Measurements from ENCODE around the gene TMEM107.

The TMEM107 gene

GRCh38 chr17:8187517-8188262 is 11.5 kb upstream of the TMEM107 start:
- TF ChIP-seq ZFX (IDR thresholded peaks at IDR 0.05; ENCODE audit: borderline replicate concordance), result no peak
- no peak for TF ChIP-seq CTCF (IDR thresholded peaks at IDR 0.05)

DNA sequence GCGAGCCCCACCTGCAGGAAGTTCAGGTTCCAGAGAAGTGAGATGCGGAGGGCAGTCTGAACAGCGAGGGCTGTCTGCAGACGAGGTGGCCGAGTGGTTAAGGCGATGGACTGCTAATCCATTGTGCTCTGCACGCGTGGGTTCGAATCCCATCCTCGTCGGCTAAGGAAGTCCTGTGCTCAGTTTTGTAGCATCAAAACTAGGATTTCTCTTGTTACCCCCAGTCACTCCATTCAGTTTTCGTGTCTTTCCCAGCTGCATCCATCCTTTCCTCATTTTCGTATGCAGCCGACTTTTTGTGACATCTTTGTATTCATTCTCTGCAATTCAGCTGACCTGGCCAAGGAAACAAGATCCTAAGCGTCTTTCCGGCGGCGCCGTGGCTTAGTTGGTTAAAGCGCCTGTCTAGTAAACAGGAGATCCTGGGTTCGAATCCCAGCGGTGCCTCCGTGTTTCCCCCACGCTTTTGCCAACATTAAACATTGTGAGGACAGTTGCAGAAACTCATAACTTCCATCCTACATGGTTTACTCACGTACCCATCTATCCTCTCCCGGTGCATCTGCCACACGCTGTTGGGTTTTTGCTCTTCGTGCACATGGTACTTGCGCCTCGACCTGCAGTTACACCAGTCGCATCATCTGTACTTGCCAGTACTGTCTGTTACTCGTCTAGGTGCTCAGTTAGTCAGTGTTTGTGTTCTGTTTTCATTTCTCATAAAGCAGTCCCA is 10.8 kb upstream of the TMEM107 start:
- peak overlapping the region; percentile 96 for H3K27ac ChIP-seq
- TF ChIP-seq CTCF (IDR thresholded peaks at IDR 0.05) (peak; percentile 2), ZFX (IDR thresholded peaks at IDR 0.05; ENCODE audit: borderline replicate concordance) (no peak)

More at GRCh38 chr17:8187517-8188262, 11.5 kb upstream of the TMEM107 start:
- peak overlapping the region; percentile 96 for H3K27ac ChIP-seq

DNA sequence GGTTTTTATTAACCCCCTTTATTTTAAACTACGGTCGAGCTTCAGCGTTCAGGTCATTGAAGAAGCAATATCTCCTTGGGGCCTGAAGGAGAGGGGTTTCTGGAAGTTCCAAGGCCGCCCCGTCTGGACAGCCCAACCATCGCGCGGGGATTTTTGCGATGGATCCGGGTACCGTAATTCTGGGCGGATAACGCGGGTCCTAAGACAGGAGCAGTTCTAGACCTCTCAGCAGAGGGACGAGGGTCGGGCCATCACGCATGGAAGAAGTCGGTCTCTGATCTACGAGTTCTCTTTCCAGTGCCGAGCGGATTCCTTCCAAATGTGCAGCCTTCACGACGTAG is 10.2 kb upstream of the TMEM107 start:
- peak overlapping the region; percentile 96 for H3K27ac ChIP-seq
- TF ChIP-seq ZFX (IDR thresholded peaks at IDR 0.05; ENCODE audit: borderline replicate concordance), result no peak
- 0 out of 2 replicates have a peak, but pooled peaks have one; percentile 38 for TF ChIP-seq CTCF (IDR thresholded peaks at IDR 0.05)

GRCh38 chr17:8185582-8186445 is 9.6 kb upstream of the TMEM107 start:
- H3K27ac ChIP-seq, result peak overlapping the region; percentile 96
- TF ChIP-seq ZFX (IDR thresholded peaks at IDR 0.05; ENCODE audit: borderline replicate concordance) (no peak), CTCF (IDR thresholded peaks at IDR 0.05) (no peak)

DNA sequence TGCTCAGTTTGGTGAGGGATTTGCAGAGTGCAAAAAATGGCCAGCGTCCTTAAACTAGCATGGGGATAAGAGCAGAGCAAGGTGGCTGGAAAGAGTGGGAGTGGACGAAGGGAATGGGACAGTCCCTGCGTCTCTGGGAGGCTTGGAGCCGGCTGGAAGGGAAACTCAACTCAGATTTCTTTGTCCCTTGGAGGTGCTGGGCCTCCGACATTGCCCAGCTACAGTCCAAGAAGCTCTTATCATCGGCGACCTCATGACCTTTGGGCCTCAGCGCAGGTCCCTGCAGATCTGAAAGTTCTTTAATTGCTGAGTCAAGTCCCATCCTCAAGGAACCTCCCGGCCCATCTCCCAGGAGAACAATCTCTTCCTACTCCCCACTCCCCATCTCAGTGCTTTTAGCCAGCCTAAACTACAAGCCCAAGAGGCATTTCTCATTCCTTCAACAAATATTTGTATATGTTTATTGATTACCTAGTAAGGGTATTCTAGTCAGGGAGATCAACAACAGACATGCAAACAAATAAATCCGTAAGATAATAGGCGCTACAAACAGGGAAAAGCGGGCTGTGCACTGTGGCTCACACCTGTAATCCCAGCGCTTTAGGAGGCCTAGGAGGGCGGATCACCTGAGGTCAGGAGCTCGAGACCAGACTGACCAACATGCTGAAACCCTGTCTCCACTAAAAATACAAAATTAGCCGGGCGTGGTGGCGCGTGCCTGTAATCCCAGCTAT is 985 bp upstream of the TMEM107 start:
- H3K27ac ChIP-seq, result peak overlapping the region; percentile 95

More for the DNA sequence above, 985 bp upstream of the TMEM107 start:
- TF ChIP-seq ZFX (IDR thresholded peaks at IDR 0.05; ENCODE audit: borderline replicate concordance), result no peak
- TF ChIP-seq CTCF (IDR thresholded peaks at IDR 0.05), result no peak

Measured in 22Rv1 (cell line).